Measurements from ENCODE around the gene GP9. TPM values are rescaled to one million over a fixed set of nuclear protein-coding genes. Genes with fewer than 3 reads are reported as not detected.

Gene GP9
- total and polyA plus RNA-seq, 9 of the 15 experiments (the other 6 are each of a cell fraction or from before 2014, with no cell fraction given), result not detected

- no peaks in the 10 kb centered on the region for H3K9me1 ChIP-seq (ENCODE audit: control insufficient read depth, insufficient read depth, low read length)
- ChIA-PET POLR2A (interaction anchor here (1.1 kb wide), 1 partner anchor 140 kb away, joined by 3 read pairs; no protein-coding TSS in a partner anchor), CTCF (ENCODE audit: low intra/inter-chr PET ratio) (no interaction called here)
- H2AFZ ChIP-seq (ENCODE audit: low read depth, low read length), result no peak overlapping the region
- H3K36me3 ChIP-seq (ENCODE audit: control insufficient read depth, insufficient read depth, low read length), result no peaks in the 10 kb centered on the region
- peaks cover 13 to 31% of the 10 kb centered on the region in 2 experiments; a peak in 4 of 5 replicates for H3K4me1 ChIP-seq (replicated peaks in 1 of 2; ENCODE audit: control insufficient read depth in 2 of 2, insufficient read depth in 2 of 2, low read length in 2 of 2)
- H4K20me1 ChIP-seq (replicated peaks; ENCODE audit: control insufficient read depth, insufficient read depth, low read length), result 0 out of 2 replicates have a peak, but pooled peaks cover under 1% of the 10 kb centered on the region
- intact Hi-C loops (cut with micrococcal nuclease), result loop anchor here (10.0 kb wide), 1 partner anchor 62 kb away; no protein-coding TSS in a partner anchor
- WGBS (ENCODE audit: insufficient coverage, low coverage, missing lambda C conversion rate), result 13% methylated on average over 15 of the region's 15 CpGs
- peak; percentile 29 for ATAC-seq
- peak; percentile 62 for FAIRE-seq
- no peak overlapping the region for H3K4me2 ChIP-seq (ENCODE audit: insufficient read depth, low read length)
- BruUV-seq (replicated peaks), result no TSS peak
- DNase-seq (ENCODE audit: extremely low read depth in 1 of 4, low spot score in 3 of 4), result peak; percentile 41 to 66 (median 46)
- H3K27me3 ChIP-seq (ENCODE audit: control insufficient read depth in 2 of 2, insufficient read depth in 2 of 2, low read length in 2 of 2), result no peaks in the 10 kb centered on the region
- no peak overlapping the region for H3K4me3 ChIP-seq
- no peak overlapping the region for H3K27ac ChIP-seq (ENCODE audit: extremely low read depth, low read depth, low read length)
- H3K9me3 ChIP-seq (replicated peaks; ENCODE audit: control insufficient read depth, insufficient read depth, low read depth, low read length), result no peaks in the 10 kb centered on the region
- in situ Hi-C loops (cut with MboI), result no loop called here
- H3K79me2 ChIP-seq (ENCODE audit: control insufficient read depth, insufficient read depth, low read length), result no peaks in the 10 kb centered on the region
- peak overlapping the region in 1 of 2 experiments; percentile 48; a peak in 1 of 4 replicates for H3K9ac ChIP-seq (ENCODE audit: insufficient read depth in 1 of 2, low read depth in 2 of 2, low read length in 2 of 2)
- TF ChIP-seq KDM1A (IDR thresholded peaks at IDR 0.05), result 0 out of 4 replicates have a peak, but pooled peaks of 1 of the 2 experiments have one; percentile 35
- TF ChIP-seq SMAD4 (CRISPR knock-in tag; conservative IDR thresholded peaks at IDR 0.05), result peak; percentile 48; the same call in 1 of the 2 replicates
- peak; percentile 57; the same call in 1 of the 2 replicates for TF ChIP-seq TCF3 (CRISPR knock-in tag; IDR thresholded peaks at IDR 0.05)
- peak; percentile 19 for TF ChIP-seq MEIS2 (IDR thresholded peaks at IDR 0.05; ENCODE audit: partially characterized antibody)
- TF ChIP-seq RBM25 (IDR thresholded peaks at IDR 0.05; ENCODE audit: low read depth, low read length, severe bottlenecking), result peak; percentile 36
- TF ChIP-seq, protein P1, sequence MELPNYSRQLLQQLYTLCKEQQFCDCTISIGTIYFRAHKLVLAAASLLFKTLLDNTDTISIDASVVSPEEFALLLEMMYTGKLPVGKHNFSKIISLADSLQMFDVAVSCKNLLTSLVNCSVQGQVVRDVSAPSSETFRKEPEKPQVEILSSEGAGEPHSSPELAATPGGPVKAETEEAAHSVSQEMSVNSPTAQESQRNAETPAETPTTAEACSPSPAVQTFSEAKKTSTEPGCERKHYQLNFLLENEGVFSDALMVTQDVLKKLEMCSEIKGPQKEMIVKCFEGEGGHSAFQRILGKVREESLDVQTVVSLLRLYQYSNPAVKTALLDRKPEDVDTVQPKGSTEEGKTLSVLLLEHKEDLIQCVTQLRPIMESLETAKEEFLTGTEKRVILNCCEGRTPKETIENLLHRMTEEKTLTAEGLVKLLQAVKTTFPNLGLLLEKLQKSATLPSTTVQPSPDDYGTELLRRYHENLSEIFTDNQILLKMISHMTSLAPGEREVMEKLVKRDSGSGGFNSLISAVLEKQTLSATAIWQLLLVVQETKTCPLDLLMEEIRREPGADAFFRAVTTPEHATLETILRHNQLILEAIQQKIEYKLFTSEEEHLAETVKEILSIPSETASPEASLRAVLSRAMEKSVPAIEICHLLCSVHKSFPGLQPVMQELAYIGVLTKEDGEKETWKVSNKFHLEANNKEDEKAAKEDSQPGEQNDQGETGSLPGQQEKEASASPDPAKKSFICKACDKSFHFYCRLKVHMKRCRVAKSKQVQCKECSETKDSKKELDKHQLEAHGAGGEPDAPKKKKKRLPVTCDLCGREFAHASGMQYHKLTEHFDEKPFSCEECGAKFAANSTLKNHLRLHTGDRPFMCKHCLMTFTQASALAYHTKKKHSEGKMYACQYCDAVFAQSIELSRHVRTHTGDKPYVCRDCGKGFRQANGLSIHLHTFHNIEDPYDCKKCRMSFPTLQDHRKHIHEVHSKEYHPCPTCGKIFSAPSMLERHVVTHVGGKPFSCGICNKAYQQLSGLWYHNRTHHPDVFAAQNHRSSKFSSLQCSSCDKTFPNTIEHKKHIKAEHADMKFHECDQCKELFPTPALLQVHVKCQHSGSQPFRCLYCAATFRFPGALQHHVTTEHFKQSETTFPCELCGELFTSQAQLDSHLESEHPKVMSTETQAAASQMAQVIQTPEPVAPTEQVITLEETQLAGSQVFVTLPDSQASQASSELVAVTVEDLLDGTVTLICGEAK (IDR thresholded peaks at IDR 0.05), result no peak
- TF ChIP-seq, protein P1 (CRISPR knock-in tag; IDR thresholded peaks at IDR 0.05), result no peak
- TF ChIP-seq ETS1 (conservative IDR thresholded peaks at IDR 0.05; ENCODE audit: control insufficient read depth, low read depth, low read length), result 0 out of 2 replicates have a peak, but pooled peaks have one; percentile 44
- peak; percentile 44 for TF ChIP-seq ARID1B (IDR thresholded peaks at IDR 0.05)
- peak; percentile 50 for TF ChIP-seq TEAD4 (IDR thresholded peaks at IDR 0.05; ENCODE audit: low read length)
- TF ChIP-seq TEAD4 (CRISPR knock-in tag; IDR thresholded peaks at IDR 0.05; ENCODE audit: borderline replicate concordance), result no peak
Measured at GRCh38 chr3:129022114-129023007, 38.2 kb upstream of the GP9 start.
